Gastrocnemius medialis (tissue), 4 donors: Measurements from ENCODE around the gene TMEM200B. TPM values are rescaled to one million over a fixed set of nuclear protein-coding genes. Genes with fewer than 3 reads are reported as not detected.
"Not testable (repeated sequence)": the region's sequence is repeated elsewhere in the genome, so short reads cannot be mapped to it uniquely, and the experiment has no call there.

Source experiments
- ATAC-seq, 2 donors: fragments of 150-250 bp; one replicate each; pipeline ENCODE4 v1.9.1; 2016
- DNase-seq, 2 donors: peaks; one replicate each; pipeline ENCODE4 v3.0.0-alpha.2; 2019
- H3K27ac ChIP-seq, 4 donors: fragments of 200-600 bp; sonication (generic); 1 replicate in 1 of 4; 2 replicates in 3 of 4; pipeline ENCODE4 v1.5.1; 2016 to 2018; ENCODE audit warnings: mild to moderate bottlenecking in 2 of 4, moderate library complexity in 1 of 4
- H3K27me3 ChIP-seq, 3 donors: fragments of 200-600 bp; sonication (generic) in 2 of 3; 1 replicate in 1 of 3; 2 replicates in 2 of 3; pipeline versions ENCODE4 v1.5.1 to v1.6.0; 2016 to 2019; ENCODE audit warnings: mild to moderate bottlenecking in 1 of 3, moderate library complexity in 1 of 3
- H3K36me3 ChIP-seq, 2 donors: fragments of 200-600 bp; sonication (generic) in 1 of 2; one replicate each; pipeline ENCODE4 v1.5.1; 2017 to 2018
- H3K4me1 ChIP-seq, 2 donors: fragments of 200-600 bp; sonication (generic) in 1 of 2; one replicate each; pipeline ENCODE4 v1.5.1; 2016 to 2017; ENCODE audit warnings: mild to moderate bottlenecking in 2 of 2
- H3K4me3 ChIP-seq, 4 donors: fragments of 200-600 bp; sonication (generic) in 3 of 4; 1 replicate in 1 of 4; 2 replicates in 3 of 4; pipeline ENCODE4 v1.5.1; 2016 to 2019; ENCODE audit warnings: mild to moderate bottlenecking in 2 of 4
- H3K9me3 ChIP-seq, 3 donors: fragments of 200-600 bp; sonication (generic) in 2 of 3; 1 replicate in 1 of 3; 2 replicates in 2 of 3; pipeline ENCODE4 v1.5.1; 2016 to 2019
- POLR2A ChIP-seq, 2 donors: fragments of 450-650 bp; IDR thresholded peaks; one replicate each; pipeline ENCODE4 v1.6.1; 2017; ENCODE audit warnings: antibody characterized with exemption in 2 of 2, mild to moderate bottlenecking in 2 of 2, moderate library complexity in 2 of 2
- in situ Hi-C, 4 donors: fragments of 200-750 bp; cut with MboI; loops; one replicate each; pipeline versions ENCODE4 v1.15.0 to v1.8.0; 2017; ENCODE audit warnings: low sequenced_read_pairs in 4 of 4
- intact Hi-C: fragments of 100-400 bp; cut with DNase I; formaldehyde crosslinking; loops from one replicate; pipeline ENCODE4 v1.15.1; 2023; ENCODE audit warnings: low total_unique reads
- total RNA-seq, 4 donors: library from RNA; depleted of rRNA; stranded (reverse); fragments of >200 nt; gene quantifications; one replicate each; pipeline versions ENCODE4 v1.1.0 to v1.2.3, GENCODE V29; 2016
- TF ChIP-seq, protein P1 (sequence below), 5 experiments: fragments of 450-650 bp in 3 of 5; fragments of 200-600 bp in 2 of 5; sonication (generic) in 2 of 5; IDR thresholded peaks in 4 of 5; conservative IDR thresholded peaks in 1 of 5; 1 replicate in 4 of 5; 2 replicates in 1 of 5; pipeline ENCODE4 v1.5.1; 2016 to 2019; ENCODE audit warnings: antibody characterized with exemption in 5 of 5, mild to moderate bottlenecking in 3 of 5, moderate library complexity in 3 of 5

Gene TMEM200B
- total RNA-seq, 4 donors from 2014 or later = 0.92 to 3.3 (median 1.6) TPM

- ATAC-seq (no peak), DNase-seq (no peak)
- no peak overlapping the region for H3K4me3 ChIP-seq
- peaks cover 0 to 8% of the 10 kb centered on the region in 2 donors for H3K4me1 ChIP-seq
- TF ChIP-seq, protein P1, sequence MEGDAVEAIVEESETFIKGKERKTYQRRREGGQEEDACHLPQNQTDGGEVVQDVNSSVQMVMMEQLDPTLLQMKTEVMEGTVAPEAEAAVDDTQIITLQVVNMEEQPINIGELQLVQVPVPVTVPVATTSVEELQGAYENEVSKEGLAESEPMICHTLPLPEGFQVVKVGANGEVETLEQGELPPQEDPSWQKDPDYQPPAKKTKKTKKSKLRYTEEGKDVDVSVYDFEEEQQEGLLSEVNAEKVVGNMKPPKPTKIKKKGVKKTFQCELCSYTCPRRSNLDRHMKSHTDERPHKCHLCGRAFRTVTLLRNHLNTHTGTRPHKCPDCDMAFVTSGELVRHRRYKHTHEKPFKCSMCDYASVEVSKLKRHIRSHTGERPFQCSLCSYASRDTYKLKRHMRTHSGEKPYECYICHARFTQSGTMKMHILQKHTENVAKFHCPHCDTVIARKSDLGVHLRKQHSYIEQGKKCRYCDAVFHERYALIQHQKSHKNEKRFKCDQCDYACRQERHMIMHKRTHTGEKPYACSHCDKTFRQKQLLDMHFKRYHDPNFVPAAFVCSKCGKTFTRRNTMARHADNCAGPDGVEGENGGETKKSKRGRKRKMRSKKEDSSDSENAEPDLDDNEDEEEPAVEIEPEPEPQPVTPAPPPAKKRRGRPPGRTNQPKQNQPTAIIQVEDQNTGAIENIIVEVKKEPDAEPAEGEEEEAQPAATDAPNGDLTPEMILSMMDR (IDR thresholded peaks at IDR 0.05 in 4 of 5, conservative IDR thresholded peaks at IDR 0.05 in 1 of 5) = no peak
- no peak for TF ChIP-seq POLR2A (IDR thresholded peaks at IDR 0.05)
- intact Hi-C loops = no loop called here
- H3K27ac ChIP-seq = no peak overlapping the region
- in situ Hi-C loops = no loop called here
- H3K36me3 ChIP-seq = peaks cover 2 to 100% of the 10 kb centered on the region in 2 donors
- H3K27me3 ChIP-seq = no peaks in the 10 kb centered on the region
- H3K9me3 ChIP-seq = no peaks in the 10 kb centered on the region
Measured at GRCh38 chr1:29152046-29152805, 28.5 kb upstream of the TMEM200B start.

GRCh38 chr1:29150346-29150745 lies 26.6 kb upstream of the TMEM200B start:
- in situ Hi-C loops, ATAC-seq, H3K4me3 ChIP-seq, DNase-seq, H3K27ac ChIP-seq, H3K27me3 ChIP-seq, intact Hi-C loops, H3K4me1 ChIP-seq, H3K9me3 ChIP-seq: not testable (repeated sequence)
- H3K36me3 ChIP-seq = peaks cover 2 to 100% of the 10 kb centered on the region in 2 donors

- ATAC-seq (no peak), DNase-seq (no peak)
- no peaks in the 10 kb centered on the region for H3K27me3 ChIP-seq
- no peak overlapping the region for H3K4me3 ChIP-seq
- peaks cover 2 to 89% of the 10 kb centered on the region in 2 donors for H3K36me3 ChIP-seq
- intact Hi-C loops = no loop called here
- TF ChIP-seq, protein P1 (IDR thresholded peaks at IDR 0.05 in 4 of 5, conservative IDR thresholded peaks at IDR 0.05 in 1 of 5) = no peak
- no peak for TF ChIP-seq POLR2A (IDR thresholded peaks at IDR 0.05)
- no peaks in the 10 kb centered on the region for H3K4me1 ChIP-seq
- in situ Hi-C loops = no loop called here
- no peaks in the 10 kb centered on the region for H3K9me3 ChIP-seq
- no peak overlapping the region for H3K27ac ChIP-seq
Measured at GRCh38 chr1:29148656-29149491, 25.2 kb upstream of the TMEM200B start.

DNA sequence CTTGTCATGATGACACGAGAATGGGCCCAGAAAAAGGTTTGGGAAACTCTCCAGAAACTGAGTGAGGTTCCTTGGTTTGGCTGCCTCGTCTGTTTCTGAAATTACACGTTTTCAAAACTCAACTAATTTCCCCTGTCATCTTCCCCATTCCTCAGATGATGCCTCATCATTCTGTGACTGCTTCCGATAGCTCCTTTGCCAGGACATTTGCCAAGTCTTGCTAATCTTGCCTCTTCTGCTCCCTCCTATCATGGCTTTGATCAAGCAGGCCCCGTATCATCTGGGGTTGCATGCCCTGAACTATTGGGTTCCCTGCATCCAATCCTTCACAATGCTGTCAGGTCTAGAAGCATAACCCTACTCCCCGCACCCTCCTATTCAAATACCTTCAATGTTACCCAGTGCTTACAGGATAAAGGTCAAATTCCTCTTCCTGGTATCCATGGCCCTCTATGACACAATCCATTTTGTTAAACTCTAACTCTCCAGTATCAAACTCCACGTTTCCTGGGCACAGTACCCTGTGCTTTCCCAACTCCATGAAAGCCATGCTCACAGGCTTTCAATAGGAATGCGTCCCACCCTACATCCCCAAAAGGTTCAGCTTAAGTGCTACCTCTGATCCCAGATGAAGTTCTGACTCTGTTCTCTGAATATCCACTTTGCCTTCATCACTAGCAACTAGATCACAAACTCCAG lies 22.2 kb upstream of the TMEM200B start:
- Histone ChIP-seq H3K36me3 (peaks cover 0 to 59% of the 10 kb centered on the region in 2 donors), H3K4me3 (no peak overlapping the region), H3K27me3 (no peaks in the 10 kb centered on the region), H3K9me3 (no peaks in the 10 kb centered on the region), H3K27ac (no peak overlapping the region), H3K4me1 (no peaks in the 10 kb centered on the region)
- DNase-seq (no peak), ATAC-seq (no peak)
- intact Hi-C loops = no loop called here
- no peak for TF ChIP-seq POLR2A (IDR thresholded peaks at IDR 0.05)
- TF ChIP-seq, protein P1 (IDR thresholded peaks at IDR 0.05 in 4 of 5, conservative IDR thresholded peaks at IDR 0.05 in 1 of 5) = no peak
- in situ Hi-C loops = no loop called here

- intact Hi-C loops (no loop called here), in situ Hi-C loops (no loop called here)
- ATAC-seq (no peak), DNase-seq (no peak)
- H3K27ac ChIP-seq = no peak overlapping the region
- H3K4me1 ChIP-seq = no peaks in the 10 kb centered on the region
- no peak for TF ChIP-seq POLR2A (IDR thresholded peaks at IDR 0.05)
- TF ChIP-seq, protein P1 (IDR thresholded peaks at IDR 0.05 in 4 of 5, conservative IDR thresholded peaks at IDR 0.05 in 1 of 5) = no peak
- no peaks in the 10 kb centered on the region for H3K27me3 ChIP-seq
- H3K36me3 ChIP-seq = peaks cover 0 to 42% of the 10 kb centered on the region in 2 donors
- H3K4me3 ChIP-seq = no peak overlapping the region
- H3K9me3 ChIP-seq = no peaks in the 10 kb centered on the region
Measured at GRCh38 chr1:29144178-29144577, 20.5 kb upstream of the TMEM200B start.
